Kidney epithelial cell (primary cell): Measurements from ENCODE around the gene TNNI3K. TPM values are rescaled to one million over a fixed set of nuclear protein-coding genes. Genes with fewer than 3 reads are reported as not detected.

ENCODE experiments used
- DNase-seq: peaks from one replicate; pipeline ENCODE4 v3.0.0-alpha.2; 2010; ENCODE audit warnings: low read depth
- H3K27me3 ChIP-seq: 2 replicates; pipeline ENCODE4 v1.6.0; 2011; ENCODE audit warnings: low read length; ENCODE audit not compliant: control insufficient read depth, insufficient read depth
- H3K36me3 ChIP-seq: 2 replicates; pipeline ENCODE4 v1.5.1; 2011; ENCODE audit warnings: low read length; ENCODE audit not compliant: control insufficient read depth, insufficient read depth
- H3K4me3 ChIP-seq: 2 replicates; pipeline ENCODE4 v1.5.1; 2011; ENCODE audit warnings: low read depth, mild to moderate bottlenecking, control low read depth, low read length
- total RNA-seq: library from RNA; depleted of rRNA; stranded (reverse); fragments of >200 nt; gene quantifications from 2 replicates; pipeline ENCODE4 v1.2.3, GENCODE V29; 2015
- TF ChIP-seq, protein P1 (sequence below): IDR thresholded peaks from 2 replicates; pipeline ENCODE4 v1.5.1; 2011; ENCODE audit warnings: mild to moderate bottlenecking, moderate library complexity, low read length, control low read depth, inconsistent platforms; ENCODE audit not compliant: insufficient read depth, poor library complexity, severe bottlenecking

TNNI3K gene
- total RNA-seq, 1 donor from 2014 or later, result not detected

DNA sequence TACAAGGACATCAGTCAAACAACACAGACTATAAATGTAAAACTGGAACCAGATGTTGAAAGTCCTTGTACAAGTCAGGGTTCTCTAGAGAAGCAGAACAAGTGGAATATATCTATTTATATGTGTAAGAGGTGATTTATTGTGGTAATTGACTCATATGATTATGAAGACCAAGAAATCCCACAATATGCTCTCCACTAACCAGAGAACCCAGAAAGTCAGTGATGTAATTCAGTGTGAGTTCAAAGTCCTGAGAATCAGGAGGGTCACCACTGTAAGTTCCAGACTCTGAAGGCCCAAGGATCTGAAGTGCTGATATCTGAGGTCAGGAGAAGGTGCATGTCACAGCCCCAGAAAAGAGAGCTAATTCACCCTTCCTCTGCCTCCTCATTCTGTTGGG is 220.2 kb downstream of the TNNI3K start:
- TF ChIP-seq, protein P1, sequence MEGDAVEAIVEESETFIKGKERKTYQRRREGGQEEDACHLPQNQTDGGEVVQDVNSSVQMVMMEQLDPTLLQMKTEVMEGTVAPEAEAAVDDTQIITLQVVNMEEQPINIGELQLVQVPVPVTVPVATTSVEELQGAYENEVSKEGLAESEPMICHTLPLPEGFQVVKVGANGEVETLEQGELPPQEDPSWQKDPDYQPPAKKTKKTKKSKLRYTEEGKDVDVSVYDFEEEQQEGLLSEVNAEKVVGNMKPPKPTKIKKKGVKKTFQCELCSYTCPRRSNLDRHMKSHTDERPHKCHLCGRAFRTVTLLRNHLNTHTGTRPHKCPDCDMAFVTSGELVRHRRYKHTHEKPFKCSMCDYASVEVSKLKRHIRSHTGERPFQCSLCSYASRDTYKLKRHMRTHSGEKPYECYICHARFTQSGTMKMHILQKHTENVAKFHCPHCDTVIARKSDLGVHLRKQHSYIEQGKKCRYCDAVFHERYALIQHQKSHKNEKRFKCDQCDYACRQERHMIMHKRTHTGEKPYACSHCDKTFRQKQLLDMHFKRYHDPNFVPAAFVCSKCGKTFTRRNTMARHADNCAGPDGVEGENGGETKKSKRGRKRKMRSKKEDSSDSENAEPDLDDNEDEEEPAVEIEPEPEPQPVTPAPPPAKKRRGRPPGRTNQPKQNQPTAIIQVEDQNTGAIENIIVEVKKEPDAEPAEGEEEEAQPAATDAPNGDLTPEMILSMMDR, result no peak
- Histone ChIP-seq H3K27me3 (no peaks in the 10 kb centered on the region), H3K36me3 (no peaks in the 10 kb centered on the region), H3K4me3 (no peak overlapping the region)
- no peak for DNase-seq

DNA sequence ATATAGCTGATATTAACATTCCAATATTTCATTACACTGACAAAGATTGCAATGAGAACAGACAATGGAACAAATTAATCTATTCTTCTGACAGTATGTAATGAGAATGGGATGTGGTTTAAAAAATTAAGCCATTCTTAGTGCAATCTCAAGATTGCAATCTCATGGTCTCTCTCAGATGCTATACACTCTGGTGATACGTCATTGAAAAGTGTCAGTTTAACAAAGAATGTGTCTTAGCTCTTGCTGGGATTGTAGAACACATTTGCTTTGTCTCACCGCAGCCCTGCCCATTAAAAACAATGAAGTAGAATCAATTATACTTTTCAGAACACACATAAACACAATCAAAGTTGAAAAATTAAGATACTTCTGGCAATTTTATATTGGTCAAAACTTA is 222.1 kb downstream of the TNNI3K start:
- DNase-seq, result no peak
- Histone ChIP-seq H3K27me3 (no peaks in the 10 kb centered on the region), H3K36me3 (no peaks in the 10 kb centered on the region), H3K4me3 (no peak overlapping the region)
- TF ChIP-seq, protein P1, result no peak

DNA sequence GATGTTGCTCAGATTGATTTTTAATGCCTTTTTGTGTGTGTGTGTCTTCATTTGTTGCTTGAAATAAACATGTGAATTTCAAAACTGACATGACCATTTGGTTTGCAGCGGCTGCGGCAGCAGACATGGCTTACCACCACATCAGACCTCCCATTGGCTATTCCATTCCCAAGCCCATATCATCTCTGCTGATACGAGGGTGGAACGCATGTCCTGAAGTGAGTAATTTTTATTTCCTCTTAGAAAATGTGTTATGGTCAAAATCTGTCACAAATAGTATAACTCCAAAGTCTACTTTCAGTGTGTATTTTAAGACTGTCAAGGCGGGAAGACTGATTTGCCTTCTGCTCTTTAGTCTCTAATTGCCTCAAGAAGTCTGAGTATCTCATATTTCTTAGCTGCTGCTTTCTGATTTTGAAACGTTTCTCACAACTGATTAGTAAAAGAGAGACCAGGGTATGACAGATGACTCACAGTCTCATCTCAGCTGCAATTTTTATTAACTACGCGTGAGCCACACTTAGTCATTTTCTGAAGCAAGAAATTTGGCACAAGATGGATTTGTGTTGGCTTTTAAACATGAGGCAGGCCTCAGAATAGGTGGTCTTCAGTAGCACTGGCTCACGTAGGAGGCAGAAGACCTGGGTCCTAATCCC is 228.3 kb downstream of the TNNI3K start:
- Histone ChIP-seq H3K36me3 (no peaks in the 10 kb centered on the region), H3K4me3 (no peak overlapping the region), H3K27me3 (no peaks in the 10 kb centered on the region)
- no peak for DNase-seq
- TF ChIP-seq, protein P1, result no peak

DNA sequence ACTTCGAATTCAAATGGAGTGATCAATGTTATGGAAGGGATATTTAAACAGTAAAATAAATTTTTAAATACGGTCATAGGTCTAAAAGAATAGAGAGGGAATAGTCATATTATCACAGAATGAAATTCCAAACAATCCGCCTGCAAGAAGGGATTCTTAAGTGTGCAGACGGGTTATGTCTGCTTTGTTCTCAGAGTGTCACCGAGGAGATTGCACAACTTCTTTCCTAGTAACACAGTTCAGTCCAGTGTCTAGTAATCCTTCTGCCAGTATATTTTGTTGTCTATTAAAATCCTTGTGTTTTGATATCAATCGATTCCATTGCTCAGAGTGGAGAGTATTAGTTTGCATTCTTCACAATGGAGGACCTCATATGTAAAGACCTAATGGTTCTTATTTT is 228.8 kb downstream of the TNNI3K start:
- Histone ChIP-seq H3K36me3 (no peaks in the 10 kb centered on the region), H3K27me3 (no peaks in the 10 kb centered on the region), H3K4me3 (no peak overlapping the region)
- TF ChIP-seq, protein P1, result no peak
- DNase-seq, result no peak

DNA sequence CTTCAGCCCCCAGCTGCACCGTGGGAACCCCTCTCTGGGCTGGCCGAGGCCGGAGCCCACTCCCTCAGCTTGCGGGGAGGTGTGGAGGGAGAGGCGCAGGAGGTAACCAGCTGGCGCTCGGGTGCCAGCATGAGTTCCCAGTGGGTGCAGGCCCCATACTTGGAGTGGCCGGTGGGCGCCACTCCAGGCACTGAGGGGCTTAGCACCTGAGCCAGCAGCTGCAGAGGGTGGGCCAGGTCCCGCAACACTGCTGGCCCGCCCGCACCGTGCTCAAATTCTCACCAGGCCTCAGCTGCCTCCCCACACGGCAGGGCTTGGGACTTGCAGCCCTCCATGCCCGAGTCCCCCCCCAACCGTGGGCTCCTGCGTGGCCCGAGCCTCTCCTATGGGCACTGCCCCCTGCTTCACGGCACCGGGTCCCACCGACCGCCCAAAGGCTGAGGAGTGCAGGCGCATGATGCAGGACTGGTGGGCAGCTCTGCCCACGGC is 230.1 kb downstream of the TNNI3K start:
- no peak for DNase-seq
- TF ChIP-seq, protein P1, result no peak
- H3K36me3 ChIP-seq, result no peaks in the 10 kb centered on the region
- no peak overlapping the region for H3K4me3 ChIP-seq
- H3K27me3 ChIP-seq, result no peaks in the 10 kb centered on the region
